Activated naive CD4-positive, alpha-beta T cell treated with anti-CD3 and anti-CD28 coated beads, Interleukin-2, amount 50 U/mL, for 24 hours (primary cell): ENCODE results near the gene TYSND1.
"Not testable (repeated sequence)": the region's sequence is repeated elsewhere in the genome, so short reads cannot be mapped to it uniquely, and the experiment has no call there.

Source experiments
- H3K27ac Mint-ChIP-seq: one replicate; pipeline ENCODE4 v1.8.0; 2021; ENCODE audit warnings: mild to moderate bottlenecking, mixed read lengths
- H3K27me3 Mint-ChIP-seq: one replicate; pipeline ENCODE4 v1.8.0; 2021; ENCODE audit warnings: mixed read lengths
- H3K36me3 Mint-ChIP-seq: one replicate; pipeline ENCODE4 v1.8.0; 2021; ENCODE audit warnings: mixed read lengths
- H3K4me1 Mint-ChIP-seq: one replicate; pipeline ENCODE4 v1.8.0; 2021; ENCODE audit warnings: mixed read lengths
- H3K4me3 Mint-ChIP-seq: one replicate; pipeline ENCODE4 v1.8.0; 2021; ENCODE audit warnings: mild to moderate bottlenecking, mixed read lengths
- H3K9me3 Mint-ChIP-seq: one replicate; pipeline ENCODE4 v1.8.0; 2021; ENCODE audit warnings: mixed read lengths

Gene TYSND1

GRCh38 chr10:70114902-70115301 lies 31.6 kb downstream of the TYSND1 start:
- H3K9me3 Mint-ChIP-seq = no peaks in the 10 kb centered on the region
- H3K27ac Mint-ChIP-seq = no peak overlapping the region
- H3K27me3 Mint-ChIP-seq = no peaks in the 10 kb centered on the region
- peaks cover 2% of the 10 kb centered on the region for H3K36me3 Mint-ChIP-seq
- peaks cover 6% of the 10 kb centered on the region for H3K4me1 Mint-ChIP-seq
- H3K4me3 Mint-ChIP-seq = no peak overlapping the region

GRCh38 chr10:70112071-70112470 lies 34.4 kb downstream of the TYSND1 start:
- Mint-ChIP-seq H3K27me3 (no peaks in the 10 kb centered on the region), H3K9me3 (no peaks in the 10 kb centered on the region), H3K27ac (peak overlapping the region; percentile 30), H3K4me1 (peaks cover 6% of the 10 kb centered on the region), H3K36me3 (peaks cover 2% of the 10 kb centered on the region), H3K4me3 (no peak overlapping the region)

DNA sequence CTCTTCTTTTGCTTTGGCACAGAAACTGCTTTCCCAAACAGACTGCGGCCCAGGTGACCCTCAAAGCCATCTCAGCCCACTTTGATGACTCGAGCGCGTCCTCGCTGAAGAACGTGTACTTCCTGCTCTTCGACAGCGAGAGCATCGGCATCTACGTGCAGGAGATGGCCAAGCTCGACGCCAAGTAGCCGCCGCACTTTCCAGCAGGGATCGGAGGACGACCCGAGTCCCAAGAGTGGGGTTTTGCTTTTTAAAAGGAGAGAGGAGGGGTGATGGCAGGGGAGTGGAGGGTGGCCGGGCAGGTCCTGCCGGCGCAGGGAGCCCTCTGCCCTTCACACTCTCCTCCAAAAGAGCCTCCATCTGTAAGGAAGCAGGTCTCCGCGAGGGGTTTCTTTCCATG lies 35.0 kb downstream of the TYSND1 start:
- peaks cover 2% of the 10 kb centered on the region for H3K36me3 Mint-ChIP-seq
- no peaks in the 10 kb centered on the region for H3K9me3 Mint-ChIP-seq
- no peak overlapping the region for H3K4me3 Mint-ChIP-seq
- peaks cover 6% of the 10 kb centered on the region for H3K4me1 Mint-ChIP-seq
- H3K27me3 Mint-ChIP-seq = no peaks in the 10 kb centered on the region
- no peak overlapping the region for H3K27ac Mint-ChIP-seq

GRCh38 chr10:70109064-70109729 lies 37.3 kb downstream of the TYSND1 start:
- no peak overlapping the region for H3K4me3 Mint-ChIP-seq
- H3K27me3 Mint-ChIP-seq = no peaks in the 10 kb centered on the region
- H3K27ac Mint-ChIP-seq = no peak overlapping the region
- no peaks in the 10 kb centered on the region for H3K9me3 Mint-ChIP-seq
- H3K36me3 Mint-ChIP-seq = peaks cover 2% of the 10 kb centered on the region
- no peaks in the 10 kb centered on the region for H3K4me1 Mint-ChIP-seq

GRCh38 chr10:70106958-70107791 lies 39.3 kb downstream of the TYSND1 start:
- H3K9me3 Mint-ChIP-seq = no peaks in the 10 kb centered on the region
- no peaks in the 10 kb centered on the region for H3K27me3 Mint-ChIP-seq
- peak overlapping the region; percentile 17 for H3K27ac Mint-ChIP-seq
- H3K4me3 Mint-ChIP-seq = no peak overlapping the region
- H3K4me1 Mint-ChIP-seq = no peaks in the 10 kb centered on the region
- peaks cover 2% of the 10 kb centered on the region for H3K36me3 Mint-ChIP-seq

DNA sequence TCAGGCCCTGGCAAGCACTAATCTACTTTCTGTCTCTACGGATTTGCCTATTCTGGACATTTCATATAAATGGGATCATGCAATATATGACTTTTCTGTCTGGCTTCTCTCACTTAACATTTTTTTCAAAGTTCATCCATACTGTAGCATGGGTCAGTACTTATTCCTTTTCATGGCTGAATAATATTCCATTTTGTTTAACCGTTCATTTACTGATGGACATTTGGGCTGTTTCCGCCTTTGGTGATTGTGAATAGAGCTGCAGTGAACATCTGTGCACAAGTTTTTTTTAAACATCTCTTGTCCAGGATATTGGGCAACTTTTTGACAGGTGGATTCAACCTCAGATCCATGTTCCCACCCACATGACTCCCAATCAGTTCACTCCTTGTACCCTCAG lies 44.8 kb downstream of the TYSND1 start:
- Mint-ChIP-seq H3K4me3 (no peak overlapping the region), H3K36me3 (peaks cover 4% of the 10 kb centered on the region), H3K27me3 (no peaks in the 10 kb centered on the region), H3K4me1 (peaks cover 7% of the 10 kb centered on the region), H3K9me3 (no peaks in the 10 kb centered on the region), H3K27ac (no peak overlapping the region)

GRCh38 chr10:70101068-70101562 lies 45.4 kb downstream of the TYSND1 start:
- H3K4me1 Mint-ChIP-seq = peaks cover 11% of the 10 kb centered on the region
- H3K9me3 Mint-ChIP-seq, H3K4me3 Mint-ChIP-seq, H3K27ac Mint-ChIP-seq, H3K36me3 Mint-ChIP-seq, H3K27me3 Mint-ChIP-seq: not testable (repeated sequence)

DNA sequence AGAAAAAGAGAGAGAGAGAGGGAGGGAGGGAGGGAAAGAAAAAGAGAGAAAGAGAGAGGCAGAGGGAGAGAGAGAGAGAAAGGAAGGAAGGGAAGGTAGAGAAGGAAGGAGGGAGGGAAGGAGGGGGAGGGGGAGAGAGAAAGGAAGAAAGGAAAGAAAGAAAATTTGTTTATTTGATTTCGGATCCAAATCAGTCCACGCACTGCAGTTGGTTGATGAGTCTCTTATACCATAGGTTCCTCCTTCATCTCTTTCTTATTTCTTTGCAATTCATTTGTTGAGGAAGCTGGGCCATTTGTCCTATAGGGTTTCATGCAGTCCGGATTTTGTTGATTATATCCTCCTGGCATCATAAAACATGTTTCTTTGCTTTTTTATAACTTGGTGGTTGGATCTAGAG lies 48.2 kb downstream of the TYSND1 start:
- no peaks in the 10 kb centered on the region for H3K9me3 Mint-ChIP-seq
- no peak overlapping the region for H3K27ac Mint-ChIP-seq
- H3K4me3 Mint-ChIP-seq = no peak overlapping the region
- no peaks in the 10 kb centered on the region for H3K27me3 Mint-ChIP-seq
- H3K36me3 Mint-ChIP-seq = peaks cover 7% of the 10 kb centered on the region
- H3K4me1 Mint-ChIP-seq = peaks cover 36% of the 10 kb centered on the region

DNA sequence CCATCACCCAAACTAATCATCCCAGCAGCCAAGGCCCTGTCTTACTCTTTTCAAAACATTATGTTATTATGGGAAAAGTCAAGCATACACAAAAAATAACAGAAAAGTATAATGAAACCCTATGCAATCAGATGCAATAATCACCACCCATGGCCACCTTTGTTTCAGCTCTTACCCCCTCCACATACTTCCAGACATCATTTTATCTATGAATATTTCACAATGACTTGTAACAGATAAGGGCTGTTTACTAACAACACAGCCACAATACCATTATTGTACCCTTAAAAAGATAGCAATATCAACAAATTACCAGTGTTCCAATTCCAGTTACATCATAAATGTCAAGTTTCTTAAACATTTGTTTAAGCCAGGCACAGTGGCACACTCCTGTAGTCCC lies 49.0 kb downstream of the TYSND1 start:
- no peak overlapping the region for H3K4me3 Mint-ChIP-seq
- no peaks in the 10 kb centered on the region for H3K27me3 Mint-ChIP-seq
- peaks cover 44% of the 10 kb centered on the region for H3K4me1 Mint-ChIP-seq
- H3K36me3 Mint-ChIP-seq = peaks cover 7% of the 10 kb centered on the region
- no peaks in the 10 kb centered on the region for H3K9me3 Mint-ChIP-seq
- H3K27ac Mint-ChIP-seq = peak overlapping the region; percentile 15

DNA sequence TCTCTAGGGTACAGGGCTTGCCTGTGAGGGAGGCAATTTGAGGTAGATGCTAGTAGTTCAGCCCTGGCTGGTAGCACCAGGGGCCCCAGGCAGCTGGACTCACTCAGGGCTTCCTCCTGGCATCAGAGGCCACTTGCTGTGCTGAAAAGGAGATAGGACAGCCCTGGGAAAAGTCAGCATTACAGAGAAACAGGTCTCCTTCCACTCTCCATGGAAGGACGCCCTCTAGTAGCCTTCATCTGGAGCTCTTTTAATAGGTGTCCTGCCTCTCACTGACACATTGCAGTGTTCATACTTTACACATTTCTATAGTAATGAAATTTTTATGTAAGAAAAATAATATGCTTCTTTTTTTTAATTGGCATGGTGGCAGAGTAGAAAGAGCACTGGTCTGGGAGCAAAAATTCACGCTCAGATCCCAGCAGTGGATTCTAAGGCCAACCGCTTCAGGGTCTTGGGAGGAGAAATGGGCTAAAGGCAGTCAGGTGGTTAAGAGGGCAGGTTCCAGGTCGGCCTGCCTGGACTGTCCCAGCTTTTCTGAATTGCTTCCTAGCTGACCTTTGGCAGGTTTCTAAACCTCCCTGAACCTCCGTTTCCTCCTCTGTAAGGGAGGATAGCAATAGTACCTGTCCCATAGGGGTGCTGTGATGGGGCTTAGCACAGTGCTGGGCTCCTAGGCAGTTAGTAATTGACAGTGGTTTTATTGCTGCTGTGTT lies 49.6 kb downstream of the TYSND1 start:
- peak overlapping the region; percentile 72 for H3K27ac Mint-ChIP-seq
- H3K4me1 Mint-ChIP-seq = peaks cover 50% of the 10 kb centered on the region
- H3K36me3 Mint-ChIP-seq = peaks cover 7% of the 10 kb centered on the region
- no peak overlapping the region for H3K4me3 Mint-ChIP-seq
- no peaks in the 10 kb centered on the region for H3K27me3 Mint-ChIP-seq
- H3K9me3 Mint-ChIP-seq = no peaks in the 10 kb centered on the region

GRCh38 chr10:70096016-70096704 lies 50.3 kb downstream of the TYSND1 start:
- H3K4me3 Mint-ChIP-seq = no peak overlapping the region
- peaks cover 55% of the 10 kb centered on the region for H3K4me1 Mint-ChIP-seq
- H3K9me3 Mint-ChIP-seq = no peaks in the 10 kb centered on the region
- peak overlapping the region; percentile 38 for H3K27ac Mint-ChIP-seq
- H3K27me3 Mint-ChIP-seq = no peaks in the 10 kb centered on the region
- H3K36me3 Mint-ChIP-seq = peaks cover 5% of the 10 kb centered on the region

GRCh38 chr10:70094250-70094649 lies 52.2 kb downstream of the TYSND1 start:
- no peaks in the 10 kb centered on the region for H3K27me3 Mint-ChIP-seq
- H3K4me1 Mint-ChIP-seq = peaks cover 61% of the 10 kb centered on the region
- H3K27ac Mint-ChIP-seq = no peak overlapping the region
- peak overlapping the region; percentile 30 for H3K4me3 Mint-ChIP-seq
- H3K36me3 Mint-ChIP-seq = peaks cover 4% of the 10 kb centered on the region
- no peaks in the 10 kb centered on the region for H3K9me3 Mint-ChIP-seq

DNA sequence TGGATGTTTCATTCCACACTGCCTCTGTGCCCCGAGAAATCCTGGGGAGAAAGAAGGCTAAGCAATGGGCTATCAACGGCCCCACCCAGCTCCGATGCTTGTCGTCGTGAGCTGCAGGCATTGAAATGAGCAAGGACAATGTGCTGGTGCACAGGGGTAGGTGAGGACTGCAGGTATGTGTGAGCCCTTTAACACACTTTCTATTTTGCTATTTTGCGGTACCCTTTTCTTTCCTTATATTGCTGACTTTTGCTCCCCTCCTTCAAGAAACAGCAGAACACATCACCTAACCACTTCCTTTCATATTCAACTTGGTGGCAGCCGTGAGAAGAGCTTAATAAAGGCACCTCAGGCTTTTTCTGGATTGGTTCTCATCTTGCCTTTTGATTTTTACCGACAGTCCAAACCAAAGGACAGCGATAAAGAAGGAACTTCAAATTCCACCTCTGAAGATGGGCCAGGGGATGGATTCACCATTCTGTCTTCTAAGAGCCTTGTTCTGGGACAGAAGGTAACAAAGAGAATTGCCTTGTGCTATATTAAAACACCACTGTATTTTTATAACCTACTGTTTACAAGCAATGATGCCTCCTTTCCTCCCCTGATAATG lies 53.1 kb downstream of the TYSND1 start:
- H3K9me3 Mint-ChIP-seq = no peaks in the 10 kb centered on the region
- peaks cover 4% of the 10 kb centered on the region for H3K36me3 Mint-ChIP-seq
- peaks cover 61% of the 10 kb centered on the region for H3K4me1 Mint-ChIP-seq
- no peaks in the 10 kb centered on the region for H3K27me3 Mint-ChIP-seq
- peak overlapping the region; percentile 71 for H3K4me3 Mint-ChIP-seq
- H3K27ac Mint-ChIP-seq = peak overlapping the region; percentile 48

DNA sequence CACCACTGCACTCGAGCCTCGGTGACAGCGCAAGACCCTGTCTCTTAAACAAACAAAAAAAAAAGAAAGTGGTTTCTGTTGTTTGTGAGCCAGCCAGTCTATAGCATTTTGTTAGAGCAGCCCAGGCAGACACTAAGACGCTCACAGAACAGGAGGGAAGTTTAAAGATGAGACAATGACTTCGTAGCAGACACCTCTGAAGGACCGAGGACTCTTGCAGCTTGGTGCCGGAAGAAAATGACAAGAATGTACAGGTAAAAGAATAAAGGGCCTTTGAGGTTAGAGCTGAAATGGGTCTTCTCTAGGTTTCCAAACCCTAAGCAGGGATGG lies 54.1 kb downstream of the TYSND1 start:
- Mint-ChIP-seq H3K27me3 (no peaks in the 10 kb centered on the region), H3K4me3 (peak overlapping the region; percentile 71)

DNA sequence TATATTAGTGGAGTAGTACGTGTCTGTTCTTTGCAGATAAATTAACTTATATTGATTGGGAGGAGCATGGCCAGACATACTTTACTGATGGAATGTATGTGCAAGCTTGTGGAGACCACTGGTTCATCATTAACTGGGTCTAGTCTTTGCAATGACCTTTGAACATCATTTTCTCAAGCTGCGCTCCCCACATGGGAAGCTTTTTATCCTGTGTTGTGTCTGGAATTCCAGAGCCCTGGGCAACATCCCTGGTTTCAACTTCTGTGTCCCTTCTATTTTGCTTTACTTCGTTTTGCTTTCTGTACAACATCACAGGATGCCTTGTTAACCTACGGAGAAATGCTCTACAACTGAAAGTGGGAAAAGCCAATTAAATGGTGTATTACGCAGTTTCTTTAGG lies 55.5 kb downstream of the TYSND1 start:
- Mint-ChIP-seq H3K9me3 (no peaks in the 10 kb centered on the region), H3K27ac (peak overlapping the region; percentile 37), H3K36me3 (peaks cover 1% of the 10 kb centered on the region), H3K4me1 (peaks cover 49% of the 10 kb centered on the region), H3K4me3 (no peak overlapping the region), H3K27me3 (no peaks in the 10 kb centered on the region)

More for the DNA sequence above, 54.1 kb downstream of the TYSND1 start:
- peaks cover 4% of the 10 kb centered on the region for H3K36me3 Mint-ChIP-seq
- H3K27ac Mint-ChIP-seq = peak overlapping the region; percentile 48
- H3K4me1 Mint-ChIP-seq = peaks cover 58% of the 10 kb centered on the region
- H3K9me3 Mint-ChIP-seq = no peaks in the 10 kb centered on the region
